ENCODE results near the gene NFYC. TPM values are rescaled to one million over a fixed set of nuclear protein-coding genes. Genes with fewer than 3 reads are reported as not detected.

Gene NFYC
- total RNA-seq, 1 experiment from 2014 or later: 46.5 TPM

- no peak for TF ChIP-seq AFF4 (CRISPR knock-in tag; IDR thresholded peaks at IDR 0.05; ENCODE audit: borderline replicate concordance)
- no peak for TF ChIP-seq PREB (CRISPR knock-in tag; IDR thresholded peaks at IDR 0.05; ENCODE audit: borderline replicate concordance)
- TF ChIP-seq ZNF281 (CRISPR knock-in tag; IDR thresholded peaks at IDR 0.05): no peak
- TF ChIP-seq MLX (CRISPR knock-in tag; IDR thresholded peaks at IDR 0.05): no peak
- TF ChIP-seq GTF2I (CRISPR knock-in tag; conservative IDR thresholded peaks at IDR 0.05): no peak
- TF ChIP-seq ZNF121 (CRISPR knock-in tag; IDR thresholded peaks at IDR 0.05): no peak
- no peak for TF ChIP-seq MYBL2 (CRISPR knock-in tag; IDR thresholded peaks at IDR 0.05)
- no peak for TF ChIP-seq CBFB (CRISPR knock-in tag; IDR thresholded peaks at IDR 0.05; ENCODE audit: low read depth)
- no peak for TF ChIP-seq NFYB (CRISPR knock-in tag; conservative IDR thresholded peaks at IDR 0.05; ENCODE audit: low read depth)
- no peak for TF ChIP-seq ZNF512 (CRISPR knock-in tag; IDR thresholded peaks at IDR 0.05; ENCODE audit: borderline replicate concordance)
- no peak for TF ChIP-seq ZNF232 (CRISPR knock-in tag; IDR thresholded peaks at IDR 0.05)
- TF ChIP-seq ZNF416 (CRISPR knock-in tag; IDR thresholded peaks at IDR 0.05): no peak
- TF ChIP-seq ZBTB21 (CRISPR knock-in tag; IDR thresholded peaks at IDR 0.05; ENCODE audit: borderline replicate concordance): no peak
- TF ChIP-seq MAX (CRISPR knock-in tag; IDR thresholded peaks at IDR 0.05): no peak
- TF ChIP-seq STAT6 (CRISPR knock-in tag; conservative IDR thresholded peaks at IDR 0.05; ENCODE audit: low read depth): no peak
- TF ChIP-seq ERG (CRISPR knock-in tag; IDR thresholded peaks at IDR 0.05): no peak
- TF ChIP-seq IRF1 (CRISPR knock-in tag; IDR thresholded peaks at IDR 0.05): no peak
Measured at GRCh38 chr1:40754201-40754600, 62.7 kb downstream of the NFYC start (continued).
